ENCODE measurements around the gene GDE1.

- no peak for TF ChIP-seq POLR2A (IDR thresholded peaks at IDR 0.05)
- TF ChIP-seq, protein P1, sequence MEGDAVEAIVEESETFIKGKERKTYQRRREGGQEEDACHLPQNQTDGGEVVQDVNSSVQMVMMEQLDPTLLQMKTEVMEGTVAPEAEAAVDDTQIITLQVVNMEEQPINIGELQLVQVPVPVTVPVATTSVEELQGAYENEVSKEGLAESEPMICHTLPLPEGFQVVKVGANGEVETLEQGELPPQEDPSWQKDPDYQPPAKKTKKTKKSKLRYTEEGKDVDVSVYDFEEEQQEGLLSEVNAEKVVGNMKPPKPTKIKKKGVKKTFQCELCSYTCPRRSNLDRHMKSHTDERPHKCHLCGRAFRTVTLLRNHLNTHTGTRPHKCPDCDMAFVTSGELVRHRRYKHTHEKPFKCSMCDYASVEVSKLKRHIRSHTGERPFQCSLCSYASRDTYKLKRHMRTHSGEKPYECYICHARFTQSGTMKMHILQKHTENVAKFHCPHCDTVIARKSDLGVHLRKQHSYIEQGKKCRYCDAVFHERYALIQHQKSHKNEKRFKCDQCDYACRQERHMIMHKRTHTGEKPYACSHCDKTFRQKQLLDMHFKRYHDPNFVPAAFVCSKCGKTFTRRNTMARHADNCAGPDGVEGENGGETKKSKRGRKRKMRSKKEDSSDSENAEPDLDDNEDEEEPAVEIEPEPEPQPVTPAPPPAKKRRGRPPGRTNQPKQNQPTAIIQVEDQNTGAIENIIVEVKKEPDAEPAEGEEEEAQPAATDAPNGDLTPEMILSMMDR (IDR thresholded peaks at IDR 0.05): no peak
- TF ChIP-seq POLR2AphosphoS5 (IDR thresholded peaks at IDR 0.05): no peak
Measured at GRCh38 chr16:19488213-19488640, 33.7 kb downstream of the GDE1 start.

Data from prostate gland (tissue), 2 donors.